ENCODE data around the gene ZNF385D. TPM values are rescaled to one million over a fixed set of nuclear protein-coding genes. Genes with fewer than 3 reads are reported as not detected.
"Not testable (repeated sequence)": the region's sequence is repeated elsewhere in the genome, so short reads cannot be mapped to it uniquely, and the experiment has no call there.

Gene ZNF385D
- total RNA-seq, 2 experiments from 2014 or later, result not detected

GRCh38 chr3:21405671-21406667, 345.0 kb downstream of the ZNF385D start:
- Mint-ChIP-seq H3K4me3 (no peak overlapping the region), H3K9me3 (peaks cover 8% of the 10 kb centered on the region), H3K36me3 (no peaks in the 10 kb centered on the region), H3K27ac (no peak overlapping the region), H3K4me1 (no peaks in the 10 kb centered on the region), H3K27me3 (no peaks in the 10 kb centered on the region)
- no peak for ATAC-seq (ENCODE audit: low read depth)
- no peak for DNase-seq
- POLR2A ChIA-PET, result no interaction called here

- Mint-ChIP-seq H3K27me3 (no peaks in the 10 kb centered on the region), H3K9me3 (peaks cover 2% of the 10 kb centered on the region), H3K27ac (no peak overlapping the region), H3K4me3 (no peak overlapping the region), H3K4me1 (no peaks in the 10 kb centered on the region), H3K36me3 (no peaks in the 10 kb centered on the region)
- POLR2A ChIA-PET, result no interaction called here
- DNase-seq, result no peak
- ATAC-seq (ENCODE audit: low read depth), result no peak
Measured at GRCh38 chr3:21398461-21398860, 352.5 kb downstream of the ZNF385D start.

- H3K36me3 Mint-ChIP-seq, result no peaks in the 10 kb centered on the region
Measured at GRCh38 chr3:21393683-21394311, 357.2 kb downstream of the ZNF385D start.

GRCh38 chr3:21392526-21392925, 358.5 kb downstream of the ZNF385D start:
- Mint-ChIP-seq H3K27ac (no peak overlapping the region), H3K9me3 (peaks cover 7% of the 10 kb centered on the region), H3K36me3 (no peaks in the 10 kb centered on the region), H3K4me3 (no peak overlapping the region), H3K27me3 (no peaks in the 10 kb centered on the region), H3K4me1 (no peaks in the 10 kb centered on the region)
- POLR2A ChIA-PET, result no interaction called here
- DNase-seq, result no peak
- ATAC-seq (ENCODE audit: low read depth), result no peak

More at GRCh38 chr3:21393683-21394311, 357.2 kb downstream of the ZNF385D start:
- DNase-seq, result no peak
- POLR2A ChIA-PET, result no interaction called here
- no peaks in the 10 kb centered on the region for H3K27me3 Mint-ChIP-seq
- ATAC-seq (ENCODE audit: low read depth), result no peak
- no peaks in the 10 kb centered on the region for H3K4me1 Mint-ChIP-seq
- no peak overlapping the region for H3K4me3 Mint-ChIP-seq
- H3K27ac Mint-ChIP-seq, result no peak overlapping the region
- peaks cover 4% of the 10 kb centered on the region for H3K9me3 Mint-ChIP-seq

- POLR2A ChIA-PET, result no interaction called here
- no peak overlapping the region for H3K4me3 Mint-ChIP-seq
- no peak for DNase-seq
- H3K36me3 Mint-ChIP-seq, result no peaks in the 10 kb centered on the region
- no peaks in the 10 kb centered on the region for H3K4me1 Mint-ChIP-seq
- ATAC-seq (ENCODE audit: low read depth), result no peak
- no peaks in the 10 kb centered on the region for H3K27me3 Mint-ChIP-seq
- no peak overlapping the region for H3K27ac Mint-ChIP-seq
- peaks cover 11% of the 10 kb centered on the region for H3K9me3 Mint-ChIP-seq
Measured at GRCh38 chr3:21390856-21391255, 360.2 kb downstream of the ZNF385D start.

GRCh38 chr3:21390136-21390535, 360.9 kb downstream of the ZNF385D start:
- Mint-ChIP-seq H3K4me3 (no peak overlapping the region), H3K4me1 (no peaks in the 10 kb centered on the region), H3K27me3 (no peaks in the 10 kb centered on the region), H3K9me3 (peaks cover 12% of the 10 kb centered on the region), H3K27ac (no peak overlapping the region), H3K36me3 (no peaks in the 10 kb centered on the region)
- POLR2A ChIA-PET, result no interaction called here
- ATAC-seq (ENCODE audit: low read depth) (no peak), DNase-seq (no peak)

GRCh38 chr3:21387142-21387826, 363.7 kb downstream of the ZNF385D start:
- H3K27me3 Mint-ChIP-seq; ATAC-seq (ENCODE audit: low read depth); DNase-seq; POLR2A ChIA-PET; H3K36me3 Mint-ChIP-seq; H3K4me3 Mint-ChIP-seq; H3K27ac Mint-ChIP-seq; H3K4me1 Mint-ChIP-seq: not testable (repeated sequence)
- H3K9me3 Mint-ChIP-seq, result peaks cover 13% of the 10 kb centered on the region

- H3K27ac Mint-ChIP-seq; DNase-seq; H3K9me3 Mint-ChIP-seq; H3K4me3 Mint-ChIP-seq; POLR2A ChIA-PET; H3K36me3 Mint-ChIP-seq; H3K4me1 Mint-ChIP-seq; ATAC-seq (ENCODE audit: low read depth); H3K27me3 Mint-ChIP-seq: not testable (repeated sequence)
Measured at GRCh38 chr3:21378036-21378435, 373.0 kb downstream of the ZNF385D start.

- DNase-seq, result no peak
- H3K4me1 Mint-ChIP-seq, result no peaks in the 10 kb centered on the region
- no peak overlapping the region for H3K4me3 Mint-ChIP-seq
- no peaks in the 10 kb centered on the region for H3K27me3 Mint-ChIP-seq
- POLR2A ChIA-PET, result no interaction called here
- no peak for ATAC-seq (ENCODE audit: low read depth)
- no peak overlapping the region for H3K27ac Mint-ChIP-seq
- H3K36me3 Mint-ChIP-seq, result no peaks in the 10 kb centered on the region
- H3K9me3 Mint-ChIP-seq, result no peaks in the 10 kb centered on the region
Measured at GRCh38 chr3:21377071-21377769, 373.8 kb downstream of the ZNF385D start.

GRCh38 chr3:21372316-21372715, 378.7 kb downstream of the ZNF385D start:
- Mint-ChIP-seq H3K36me3 (no peaks in the 10 kb centered on the region), H3K27ac (no peak overlapping the region), H3K4me3 (no peak overlapping the region), H3K27me3 (no peaks in the 10 kb centered on the region), H3K9me3 (no peaks in the 10 kb centered on the region), H3K4me1 (no peaks in the 10 kb centered on the region)
- POLR2A ChIA-PET, result no interaction called here
- ATAC-seq (ENCODE audit: low read depth) (no peak), DNase-seq (no peak)

Measured in activated naive CD8-positive, alpha-beta T cell treated with anti-CD3 and anti-CD28 coated beads, Interleukin-2, amount 10 ng/mL, durations not matched to agents 7 days and 5 days (primary cell).